ENCODE measurements around the gene WBP2NL.

Gene WBP2NL

GRCh38 chr22:42074132-42074811 lies 75.7 kb downstream of the WBP2NL start, which contains the start of gene PHETA2:
Gene PHETA2 (plus strand): TSS chr22:42074248. CDS start chr22:42077294, 3,046 bp downstream.
- no peak for FAIRE-seq

GRCh38 chr22:42074846-42075676 lies 76.5 kb downstream of the WBP2NL start:
- FAIRE-seq, result no peak

GRCh38 chr22:42076764-42077485 lies 78.3 kb downstream of the WBP2NL start:
- FAIRE-seq, result no peak

GRCh38 chr22:42077486-42078125 lies 79.0 kb downstream of the WBP2NL start:
- FAIRE-seq, result no peak

Data from endometrium (tissue), 2 donors.